Mucosa of gallbladder (tissue), 1 donor: Measurements from ENCODE around the gene INTS2. TPM values are rescaled to one million over a fixed set of nuclear protein-coding genes. Genes with fewer than 3 reads are reported as not detected.
"Not testable (repeated sequence)": the region's sequence is repeated elsewhere in the genome, so short reads cannot be mapped to it uniquely, and the experiment has no call there.

Experiments
- DNase-seq: peaks from one replicate; pipeline ENCODE4 v3.0.0-alpha.2; 2020; ENCODE audit warnings: low spot score
- total RNA-seq: library from RNA; stranded (reverse); gene quantifications from one replicate; pipeline ENCODE4 v1.2.1, GENCODE V29; 2021
- donor health status: DM: no; HTN: no; CAD: no.

The INTS2 gene
- total RNA-seq = 11.3 TPM

DNA sequence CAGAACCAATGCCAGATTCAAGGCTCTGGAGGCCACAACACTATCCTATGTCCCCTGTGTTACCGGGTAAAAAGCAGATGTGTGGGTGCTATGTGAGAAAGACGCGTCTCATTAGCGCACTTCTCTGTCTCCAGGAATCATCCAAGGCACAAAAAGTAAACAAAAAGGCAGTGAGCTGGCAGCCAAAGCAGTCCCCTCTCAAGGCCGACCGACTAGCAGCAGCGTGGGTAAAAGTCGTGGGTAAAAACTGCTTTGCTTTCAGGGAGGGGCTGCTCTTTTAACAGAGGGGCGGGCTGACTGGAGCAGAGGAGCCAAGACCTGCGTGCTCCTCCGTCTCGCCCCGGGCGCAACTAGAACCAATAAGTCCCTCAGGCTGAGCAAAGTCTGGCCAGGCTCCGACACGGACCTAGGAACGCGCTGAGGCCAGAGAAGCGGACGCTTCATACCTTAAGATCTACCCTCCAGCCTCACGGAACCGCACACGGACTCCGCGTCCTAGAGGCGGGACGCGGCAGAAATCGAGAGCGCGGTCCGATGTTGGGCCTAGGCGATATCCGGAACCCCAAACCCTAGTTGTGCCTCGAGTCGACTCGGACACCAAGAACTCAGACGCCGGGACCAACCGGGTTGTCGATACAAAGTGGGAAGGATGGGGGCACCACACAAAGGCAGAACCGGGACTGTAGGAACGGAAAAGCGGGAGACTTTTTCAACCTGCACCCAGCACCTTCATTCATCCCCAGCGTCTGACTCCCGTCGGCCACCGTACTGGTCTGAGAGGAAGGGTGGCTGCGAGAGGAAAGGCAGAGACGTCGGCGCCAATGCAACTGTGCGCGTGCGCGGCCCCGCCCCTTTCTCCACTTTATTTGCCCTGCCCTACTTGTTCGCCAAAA lies at the start of gene INTS2:
INTS2 (minus strand) TSS at position 775 of the 893 bp plus-strand sequence. CDS start 1,338 bp downstream, outside the sequence.
- DNase-seq = peak; percentile 97

DNA sequence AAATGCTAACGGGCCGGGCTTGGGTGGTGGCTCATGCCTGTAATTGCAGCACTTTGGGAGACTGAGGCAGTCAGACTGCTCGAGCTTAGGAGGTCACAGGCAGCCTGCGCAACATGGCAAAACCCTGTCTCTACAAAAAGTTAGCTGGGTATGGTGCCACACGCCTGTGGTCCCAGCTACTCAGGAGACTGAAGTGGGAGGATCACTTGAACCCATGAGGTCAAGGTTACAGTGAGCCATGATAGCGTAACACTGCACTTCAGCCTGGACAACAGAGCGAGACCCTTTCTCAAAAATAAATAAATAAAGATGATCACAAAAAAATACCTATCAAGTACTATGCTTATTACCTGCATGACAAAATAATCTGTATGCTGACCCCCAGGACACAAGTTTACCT lies 46.3 kb upstream of the INTS2 start:
- DNase-seq = no peak

GRCh38 chr17:61972311-61972710 lies 44.5 kb upstream of the INTS2 start:
- DNase-seq = no peak

- DNase-seq = no peak
These were observed 42.2 kb upstream of the INTS2 start for GRCh38 chr17:61970030-61970429.

DNA sequence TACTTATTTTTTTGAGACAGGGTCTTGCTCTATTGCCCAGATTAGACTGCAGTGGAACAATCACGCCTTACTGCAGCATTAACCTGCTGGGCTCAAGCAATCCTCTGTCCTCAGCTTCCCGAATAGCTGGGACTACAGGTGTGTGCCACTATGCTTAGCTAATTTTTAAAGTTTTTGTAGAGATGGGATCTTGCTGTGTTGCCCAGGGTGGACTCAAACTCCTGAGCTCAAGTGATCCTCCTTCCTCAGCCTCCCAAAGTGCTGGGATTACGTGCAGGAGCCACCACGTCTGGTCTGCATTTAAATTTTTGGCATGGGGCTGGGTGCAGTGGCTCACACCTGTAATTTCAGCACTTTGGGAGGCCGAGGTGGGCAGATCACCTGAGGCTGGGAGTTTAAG lies 41.0 kb upstream of the INTS2 start:
- no peak for DNase-seq

GRCh38 chr17:61967729-61968128 lies 39.9 kb upstream of the INTS2 start:
- no peak for DNase-seq

DNA sequence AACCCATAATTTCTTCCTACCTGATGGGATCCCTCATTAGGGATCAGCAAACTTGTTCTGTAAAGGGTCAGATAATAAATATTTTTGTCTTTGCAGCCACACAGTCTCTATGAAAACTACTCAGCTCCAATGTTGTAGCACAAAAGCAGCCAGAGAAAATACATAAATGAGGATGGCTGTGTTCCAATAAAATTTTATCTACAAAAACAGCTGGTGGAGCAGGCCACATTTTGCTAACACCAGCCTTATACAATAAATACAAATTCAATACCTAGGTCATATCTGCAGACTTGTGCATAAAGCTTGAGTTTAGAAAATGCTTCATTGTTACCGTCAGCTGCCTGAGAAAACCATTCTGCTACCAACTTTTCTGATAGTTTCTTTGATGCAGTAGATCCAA lies 38.4 kb upstream of the INTS2 start:
- DNase-seq = no peak

GRCh38 chr17:61955619-61956018 lies 27.8 kb upstream of the INTS2 start:
- no peak for DNase-seq

DNA sequence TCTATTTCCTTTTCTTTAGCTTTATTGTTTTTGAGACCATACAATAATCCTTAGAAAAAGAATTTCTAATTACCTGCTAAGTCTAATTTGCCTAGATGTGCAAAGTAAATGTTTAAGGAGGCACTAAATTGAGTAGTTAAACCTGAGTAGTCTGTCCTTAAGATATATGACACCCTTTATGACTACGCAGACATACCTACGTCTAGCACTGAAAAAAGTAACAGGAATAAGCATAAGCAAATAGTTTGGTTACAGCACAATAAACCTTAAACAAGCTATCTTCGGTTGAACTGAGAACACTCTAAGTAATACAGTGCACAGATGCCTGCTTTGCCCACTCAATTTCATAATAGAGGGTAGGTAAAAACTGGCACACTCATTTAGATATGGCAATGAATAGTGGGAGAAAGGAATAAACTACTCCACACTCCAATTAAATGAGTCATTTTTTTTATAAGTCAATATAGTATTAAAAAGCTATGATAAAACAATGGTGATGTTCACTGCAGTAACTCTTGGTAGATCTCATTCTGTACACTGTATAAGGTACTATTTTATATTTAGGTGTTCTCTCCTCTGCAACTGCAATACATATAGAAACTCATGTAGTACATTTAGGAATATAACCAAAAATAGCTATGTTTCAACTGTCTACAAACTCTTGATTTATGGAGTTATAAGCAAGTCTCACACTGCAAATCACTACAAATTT lies 19.7 kb upstream of the INTS2 start:
- DNase-seq = no peak

GRCh38 chr17:61946359-61946758 lies 18.6 kb upstream of the INTS2 start:
- DNase-seq = no peak

DNA sequence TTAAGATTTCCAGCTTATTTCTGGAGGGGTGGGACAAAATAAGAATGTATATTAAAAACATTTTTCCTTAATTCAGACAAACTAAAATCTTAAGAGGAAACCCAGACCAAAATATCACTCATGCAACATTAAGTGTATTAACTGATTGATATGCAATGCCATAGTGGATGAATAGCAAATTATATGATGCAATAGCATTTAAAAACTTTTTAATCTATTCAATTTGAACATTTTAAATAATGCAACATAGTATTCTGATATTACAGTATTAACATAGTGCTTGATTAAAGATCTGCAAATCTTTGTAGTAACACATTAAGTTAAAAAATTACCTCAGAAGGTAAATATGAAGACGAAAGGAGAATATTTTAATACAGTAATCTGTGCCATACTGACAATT lies 15.3 kb upstream of the INTS2 start:
- no peak for DNase-seq

GRCh38 chr17:61942085-61942484 lies 14.3 kb upstream of the INTS2 start:
- no peak for DNase-seq

DNA sequence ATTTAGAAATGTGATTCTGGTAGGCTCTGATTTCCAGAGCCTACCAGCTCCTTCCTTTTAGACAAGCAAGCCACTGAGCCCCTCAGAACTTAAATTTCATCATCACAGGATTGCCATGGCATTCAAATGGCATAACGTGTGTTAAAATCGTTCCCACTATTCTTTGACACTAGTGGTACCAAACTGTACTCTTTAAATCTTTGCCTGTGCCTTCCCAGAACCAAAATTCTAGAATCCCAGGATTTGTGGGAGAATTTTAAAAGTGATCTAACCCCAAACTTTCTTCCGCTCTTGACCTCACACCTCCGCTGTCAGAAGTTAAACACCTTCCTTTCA lies 287 bp upstream of the INTS2 start:
- no peak for DNase-seq

DNA sequence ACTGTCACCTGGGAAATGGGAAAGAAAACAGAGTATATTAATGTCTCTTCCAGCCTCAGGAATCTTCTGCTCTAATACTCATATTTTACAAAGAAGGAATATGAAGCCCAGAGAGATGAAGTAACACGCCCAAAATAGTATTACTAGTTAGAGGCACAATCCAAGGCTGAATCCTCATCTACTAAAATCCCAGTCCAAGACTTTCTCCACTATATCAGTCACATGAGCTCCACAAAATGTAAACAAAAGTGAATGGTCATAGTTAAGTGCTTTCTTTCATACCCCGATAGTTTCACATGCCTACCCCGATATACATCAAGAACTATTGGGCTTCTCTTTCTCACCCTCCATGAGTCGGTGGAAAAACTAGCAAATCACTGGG lies 965 bp downstream of the INTS2 start:
- DNase-seq = no peak

GRCh38 chr17:61915162-61915561 lies 12.6 kb downstream of the INTS2 start:
- DNase-seq = not testable (repeated sequence)

GRCh38 chr17:61908292-61909037 lies 19.3 kb downstream of the INTS2 start:
- DNase-seq = no peak

- no peak for DNase-seq
These were observed 20.4 kb downstream of the INTS2 start for GRCh38 chr17:61907361-61907760.

DNA sequence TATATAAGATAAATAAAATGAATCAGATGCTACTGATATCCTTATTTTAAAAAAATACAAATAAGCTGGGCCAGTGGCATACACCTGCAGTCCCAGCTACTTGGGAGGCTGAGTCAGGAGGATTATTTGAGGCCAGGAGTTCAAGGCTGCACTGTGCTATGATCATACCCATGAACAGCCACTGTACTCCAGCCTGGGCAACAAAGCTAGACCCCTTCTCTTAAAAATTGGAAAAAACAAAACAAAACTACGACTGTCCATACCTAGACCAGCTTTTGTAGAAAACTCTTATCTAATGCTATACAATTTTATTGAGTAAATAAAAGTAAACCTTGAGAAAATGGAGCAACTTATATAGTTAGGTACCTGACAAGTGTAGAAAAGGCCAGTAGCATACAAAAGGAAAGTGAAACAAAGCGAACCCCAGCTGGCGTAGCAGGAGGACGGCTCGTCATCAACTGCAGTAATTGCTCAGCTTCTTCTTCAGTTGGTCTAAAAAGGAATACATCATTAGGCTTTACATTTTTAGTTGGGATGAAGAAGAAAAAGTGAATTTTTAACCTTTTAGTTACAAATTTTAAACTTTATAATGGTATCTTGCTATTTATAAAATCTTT lies 23.6 kb downstream of the INTS2 start:
- DNase-seq = no peak

DNA sequence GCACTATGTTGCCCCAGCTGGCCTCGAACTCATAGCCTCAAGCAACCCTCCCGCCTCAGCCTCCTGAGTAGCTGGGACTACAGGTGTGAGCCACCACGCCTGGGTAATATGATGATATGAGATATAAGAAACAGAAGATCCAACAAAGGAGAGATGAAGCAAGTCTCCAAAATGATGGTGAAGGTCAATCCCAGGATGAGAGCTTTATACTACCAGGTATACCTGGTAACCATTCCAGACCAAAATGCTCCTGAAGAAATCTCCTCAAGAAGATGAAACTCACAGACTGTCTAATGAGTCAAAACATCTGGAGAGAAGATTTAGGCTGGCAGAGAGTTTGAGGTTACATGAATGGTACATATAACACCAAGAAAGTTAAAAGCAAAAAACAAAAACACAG lies 24.5 kb downstream of the INTS2 start:
- no peak for DNase-seq

DNA sequence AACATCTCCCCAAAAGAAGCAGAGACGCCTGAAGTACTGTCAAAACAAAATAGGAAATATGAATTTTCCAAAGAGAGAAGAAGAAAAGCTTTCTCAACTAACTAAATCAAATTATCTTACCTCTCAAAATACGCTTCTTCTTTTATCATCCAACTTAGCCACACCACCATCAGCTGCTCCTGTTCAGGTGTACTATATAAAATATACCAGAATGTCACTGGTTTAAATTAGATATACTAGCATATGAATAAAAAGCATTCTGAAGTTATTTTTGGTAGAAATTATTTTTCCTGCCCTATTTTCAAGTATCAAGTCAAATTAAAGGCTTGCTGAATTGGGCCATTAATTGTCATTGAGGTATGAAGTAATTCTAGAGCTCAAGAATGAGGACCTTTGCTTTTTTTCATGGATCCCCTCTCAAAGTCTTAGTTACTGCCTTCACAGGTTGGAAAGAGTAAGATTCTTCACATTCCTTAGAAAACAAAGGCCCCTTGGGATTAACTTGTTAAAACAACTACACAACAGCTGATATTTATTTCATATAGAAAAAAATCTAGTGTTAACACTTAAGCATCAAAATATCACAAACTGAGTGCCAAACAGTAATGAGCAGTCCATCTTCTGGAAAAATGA lies 30.1 kb downstream of the INTS2 start:
- DNase-seq = no peak

GRCh38 chr17:61895391-61895790 lies 32.4 kb downstream of the INTS2 start:
- no peak for DNase-seq

- DNase-seq = not testable (repeated sequence)
These were observed 33.5 kb downstream of the INTS2 start for GRCh38 chr17:61894310-61894709.
